BLaER1 treated with 17β-estradiol and CSF1 and Interleukin-3, amounts not matched to agents 10 nM and 100 nM (cell line): ENCODE measurements around the gene ARHGAP26.
A peak's percentile ranks its signal among the peaks of the same experiment; 100 is the strongest.

Source experiments
- H3K27ac ChIP-seq, 11 experiments: shearing (Covaris generic); formaldehyde crosslinking; 2 replicates each; pipeline ENCODE4 v1.8.1; 2022
- H3K27me3 ChIP-seq, 11 experiments: shearing (Covaris generic); formaldehyde crosslinking; 2 replicates each; pipeline ENCODE4 v1.8.1; 2022
- H3K36me3 ChIP-seq, 11 experiments: shearing (Covaris generic); formaldehyde crosslinking; 2 replicates each; pipeline ENCODE4 v1.8.1; 2022
- H3K4me1 ChIP-seq, 10 experiments: shearing (Covaris generic); formaldehyde crosslinking; 2 replicates each; pipeline ENCODE4 v1.8.1; 2022
- H3K4me2 ChIP-seq, 11 experiments: shearing (Covaris generic); formaldehyde crosslinking; 2 replicates each; pipeline ENCODE4 v1.8.1; 2022
- H3K4me3 ChIP-seq, 10 experiments: shearing (Covaris generic); formaldehyde crosslinking; 2 replicates each; pipeline ENCODE4 v1.8.1; 2022
- H3K9ac ChIP-seq, 11 experiments: shearing (Covaris generic); formaldehyde crosslinking; 2 replicates each; pipeline ENCODE4 v1.8.1; 2022
- H3K9me3 ChIP-seq, 11 experiments: shearing (Covaris generic); formaldehyde crosslinking; replicated peaks in 1 of 11; 2 replicates each; pipeline ENCODE4 v1.8.1; 2022
- H4K20me1 ChIP-seq, 11 experiments: shearing (Covaris generic); formaldehyde crosslinking; 2 replicates each; pipeline ENCODE4 v1.8.1; 2022
- Cebpa-rat ChIP-seq, 11 experiments: shearing (Covaris generic); IDR thresholded peaks; 2 replicates each; pipeline ENCODE4 v1.8.1; 2022

ARHGAP26 gene

DNA sequence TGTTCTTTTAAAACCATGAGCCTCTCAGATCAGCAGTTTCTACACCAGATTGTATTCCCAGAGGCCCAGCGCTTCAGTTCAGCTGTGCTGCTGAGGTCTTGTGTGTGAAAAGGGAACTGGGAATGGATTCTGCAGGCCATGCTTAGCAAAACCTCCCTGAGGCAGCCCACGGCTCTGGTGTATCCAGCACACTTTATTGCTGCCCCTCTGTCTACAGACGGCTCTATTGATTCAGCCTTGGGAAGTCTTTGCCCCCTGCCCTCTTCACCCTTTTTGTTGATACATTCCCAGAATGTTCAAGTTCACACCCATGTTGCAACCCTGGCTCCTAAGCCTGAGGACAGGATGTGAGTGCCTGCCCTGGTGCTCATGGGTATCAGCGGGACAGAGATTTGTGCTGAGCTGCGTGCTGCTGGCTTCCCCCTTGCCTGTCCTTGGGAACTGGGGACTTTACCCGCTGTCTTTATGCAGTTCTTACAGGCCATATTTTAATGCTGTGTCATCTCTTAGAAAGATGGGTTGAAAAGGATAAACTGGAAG, 37.3 kb downstream of the ARHGAP26 start:
- Histone ChIP-seq H3K27ac (peak overlapping the region in 10 of 11 experiments; percentile 47 to 77 (median 70); a peak in 20 of 22 replicates), H3K4me1 (peaks cover 46 to 100% (median 71%) of the 10 kb centered on the region in 10 experiments), H3K4me2 (peak overlapping the region; percentile 59 to 97 (median 80)), H3K36me3 (peaks cover 0 to 29% (median 0%) of the 10 kb centered on the region in 11 experiments; a peak in 7 of 22 replicates), H3K9ac (peak overlapping the region in 10 of 11 experiments; percentile 12 to 65 (median 52); a peak in 15 of 22 replicates), H3K4me3 (no peak overlapping the region), H4K20me1 (peaks cover 0 to 16% (median 0%) of the 10 kb centered on the region in 11 experiments; a peak in 5 of 22 replicates), H3K9me3 (peaks cover 0 to 10% (median 0%) of the 10 kb centered on the region in 11 experiments; a peak in 4 of 22 replicates), H3K27me3 (no peaks in the 10 kb centered on the region)
- TF ChIP-seq Cebpa-rat (IDR thresholded peaks at IDR 0.05): no peak

DNA sequence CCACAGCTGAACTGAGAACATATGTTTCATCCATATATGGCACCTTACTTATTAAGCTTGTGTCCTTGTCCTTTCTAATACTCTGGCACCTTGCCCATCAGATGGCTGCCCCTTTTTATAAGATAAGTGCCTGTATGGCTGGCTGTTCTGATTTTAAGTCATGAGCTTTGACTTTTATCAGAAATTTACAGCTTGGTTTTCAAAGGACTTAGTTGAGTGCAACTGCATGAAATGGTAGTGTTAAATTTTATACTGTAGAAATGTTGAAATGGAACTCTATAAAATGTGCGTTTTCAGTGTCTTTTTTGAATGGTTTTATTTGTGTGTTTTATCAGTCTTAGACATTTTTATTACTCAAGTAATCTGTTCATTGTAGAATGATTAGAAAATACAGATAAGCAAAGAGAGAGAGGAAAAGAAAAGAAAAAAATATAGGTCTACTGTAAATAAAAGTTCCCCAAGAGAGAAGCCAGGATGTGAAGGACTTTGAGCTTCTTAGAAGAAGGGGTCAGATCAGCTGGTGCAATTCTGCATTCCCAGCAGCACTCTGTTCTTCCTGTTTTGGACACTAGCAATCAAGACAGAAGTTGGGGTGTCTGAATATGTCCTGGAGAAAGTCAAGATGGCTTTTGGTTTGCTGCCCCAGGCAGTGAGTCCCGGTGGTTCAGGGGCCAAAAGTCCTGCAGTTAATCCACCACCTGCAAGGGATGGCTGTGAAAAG, 38.9 kb downstream of the ARHGAP26 start:
- Histone ChIP-seq H3K4me3 (no peak overlapping the region), H4K20me1 (peaks cover 0 to 16% (median 0%) of the 10 kb centered on the region in 11 experiments; a peak in 5 of 22 replicates), H3K4me1 (peaks cover 46 to 100% (median 80%) of the 10 kb centered on the region in 10 experiments), H3K27me3 (no peaks in the 10 kb centered on the region), H3K9ac (no peak overlapping the region), H3K9me3 (peaks cover 0 to 13% (median 0%) of the 10 kb centered on the region in 11 experiments; a peak in 4 of 22 replicates), H3K36me3 (peaks cover 0 to 33% (median 0%) of the 10 kb centered on the region in 11 experiments; a peak in 6 of 22 replicates), H3K4me2 (peak overlapping the region; percentile 2 to 97 (median 79); a peak in 20 of 22 replicates), H3K27ac (peak overlapping the region in 8 of 11 experiments; percentile 13 to 72 (median 60); a peak in 8 of 22 replicates)
- no peak for TF ChIP-seq Cebpa-rat (IDR thresholded peaks at IDR 0.05)

DNA sequence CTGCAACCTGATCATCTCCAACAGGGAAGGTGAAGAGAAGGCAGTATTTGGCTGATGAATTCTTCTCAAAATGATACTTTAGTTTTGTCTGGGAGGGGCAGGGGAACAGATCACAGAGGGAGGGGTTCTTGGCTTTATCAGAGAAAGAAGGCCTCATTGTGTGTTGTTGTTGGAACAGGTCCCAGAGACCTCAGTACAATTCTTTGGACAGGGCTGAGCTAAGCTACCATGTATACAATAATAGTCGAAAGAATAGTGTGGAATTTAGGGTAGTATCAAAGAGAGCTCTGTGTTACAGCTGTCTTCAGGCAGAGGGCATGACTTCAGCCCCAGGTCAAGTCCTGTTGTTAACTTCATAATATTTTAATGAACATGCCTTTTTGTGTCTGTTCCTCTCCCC, 39.9 kb downstream of the ARHGAP26 start:
- Histone ChIP-seq H4K20me1 (peaks cover 0 to 16% (median 0%) of the 10 kb centered on the region in 11 experiments; a peak in 5 of 22 replicates), H3K36me3 (peaks cover 0 to 38% (median 6%) of the 10 kb centered on the region in 11 experiments; a peak in 8 of 22 replicates), H3K4me1 (peaks cover 46 to 100% (median 84%) of the 10 kb centered on the region in 10 experiments), H3K27ac (peak overlapping the region in 4 of 11 experiments; percentile 24 to 70 (median 26); a peak in 5 of 22 replicates), H3K9ac (no peak overlapping the region), H3K4me3 (no peak overlapping the region), H3K9me3 (peaks cover 0 to 7% (median 0%) of the 10 kb centered on the region in 11 experiments; a peak in 4 of 22 replicates), H3K4me2 (peak overlapping the region in 6 of 11 experiments; percentile 56 to 97 (median 84); a peak in 11 of 22 replicates), H3K27me3 (no peaks in the 10 kb centered on the region)
- no peak for TF ChIP-seq Cebpa-rat (IDR thresholded peaks at IDR 0.05)

DNA sequence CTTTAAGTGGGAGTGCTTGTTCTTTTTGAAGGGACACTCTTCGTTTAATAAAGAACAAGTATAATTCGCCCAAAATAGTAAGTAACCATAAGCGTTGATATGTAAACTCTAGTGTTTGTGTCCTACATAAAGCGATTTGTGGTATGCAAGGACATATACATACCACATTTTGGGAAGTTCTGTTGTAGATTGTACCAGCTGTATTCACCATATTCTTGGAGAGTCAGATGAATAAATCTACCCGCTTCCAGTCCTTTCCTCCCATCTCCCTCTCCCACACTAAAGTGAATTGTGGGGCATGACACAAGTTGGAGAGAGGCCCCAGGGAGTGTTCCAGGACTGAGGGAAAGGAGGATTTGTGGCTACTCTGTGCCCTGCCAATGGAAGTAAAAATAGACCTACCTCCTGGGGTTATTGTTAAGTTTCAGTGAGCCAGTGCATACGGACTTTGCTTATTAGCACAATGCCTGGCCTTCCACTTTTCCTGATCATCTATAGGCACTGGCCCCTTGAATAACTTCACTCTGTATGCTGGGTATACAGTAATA, 40.6 kb downstream of the ARHGAP26 start:
- Histone ChIP-seq H3K9ac (peak overlapping the region in 2 of 11 experiments; percentile 10 to 23; a peak in 2 of 22 replicates), H3K27ac (peak overlapping the region in 8 of 11 experiments; percentile 7 to 70 (median 48); a peak in 10 of 22 replicates), H3K4me3 (no peak overlapping the region), H3K4me1 (peaks cover 46 to 100% (median 84%) of the 10 kb centered on the region in 10 experiments), H3K36me3 (peaks cover 0 to 38% (median 6%) of the 10 kb centered on the region in 11 experiments; a peak in 9 of 22 replicates), H3K9me3 (peaks cover 0 to 7% (median 0%) of the 10 kb centered on the region in 11 experiments; a peak in 3 of 22 replicates), H4K20me1 (peaks cover 0 to 18% (median 0%) of the 10 kb centered on the region in 11 experiments; a peak in 7 of 22 replicates), H3K27me3 (no peaks in the 10 kb centered on the region), H3K4me2 (peak overlapping the region in 8 of 11 experiments; percentile 54 to 97 (median 82); a peak in 15 of 22 replicates)
- no peak for TF ChIP-seq Cebpa-rat (IDR thresholded peaks at IDR 0.05)

DNA sequence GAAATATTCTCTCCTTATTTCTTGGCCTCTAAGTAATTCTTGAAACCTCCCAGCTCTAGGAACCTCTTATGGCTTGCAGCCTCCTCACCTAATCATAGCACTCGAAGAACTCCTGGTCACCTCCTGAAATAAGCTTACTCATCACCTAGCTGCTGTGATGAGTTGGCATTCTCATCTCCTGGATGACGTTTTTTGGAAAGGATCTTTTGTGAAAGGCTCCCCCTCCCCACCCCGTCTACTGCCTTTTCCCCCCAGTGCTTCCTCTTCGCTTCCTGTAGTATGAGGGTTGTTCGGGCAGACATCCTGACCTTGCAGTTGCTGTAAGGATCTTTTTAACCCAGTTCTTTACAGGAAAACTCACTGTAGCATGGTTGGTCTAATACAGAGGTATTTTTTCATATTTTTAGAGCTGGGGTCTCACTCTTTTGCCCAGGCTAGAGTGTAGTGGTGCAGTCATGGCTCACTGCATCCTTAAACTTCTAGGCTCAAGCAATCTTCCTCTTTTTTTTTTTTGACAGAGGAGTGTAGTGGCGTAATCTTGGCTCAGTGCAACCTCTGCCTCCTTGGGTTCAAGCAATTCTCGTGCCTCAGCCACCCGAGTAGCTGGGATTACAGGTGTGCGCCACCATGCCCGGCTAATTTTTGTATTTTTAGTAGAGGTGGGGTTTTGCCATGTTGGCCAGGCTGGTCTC, 41.8 kb downstream of the ARHGAP26 start:
- H4K20me1 ChIP-seq: peaks cover 0 to 30% (median 6%) of the 10 kb centered on the region in 11 experiments; a peak in 10 of 22 replicates
- H3K27ac ChIP-seq: peak overlapping the region in 9 of 11 experiments; percentile 7 to 70 (median 45); a peak in 13 of 22 replicates
- H3K9ac ChIP-seq: peak overlapping the region in 3 of 11 experiments; percentile 9 to 19 (median 11); a peak in 4 of 22 replicates
- 0 out of 22 replicates have a peak, but pooled peaks of 2 of the 11 experiments have one; percentile 11 to 14 for TF ChIP-seq Cebpa-rat (IDR thresholded peaks at IDR 0.05)
- H3K4me3 ChIP-seq: 0 out of 20 replicates have a peak overlapping the region, but pooled peaks of 1 of the 10 experiments have one; percentile 3
- peaks cover 0 to 39% (median 6%) of the 10 kb centered on the region in 11 experiments; a peak in 9 of 22 replicates for H3K36me3 ChIP-seq
- peak overlapping the region; percentile 11 to 97 (median 61); a peak in 20 of 22 replicates for H3K4me2 ChIP-seq
- peaks cover 40 to 100% (median 86%) of the 10 kb centered on the region in 10 experiments for H3K4me1 ChIP-seq
- no peaks in the 10 kb centered on the region for H3K27me3 ChIP-seq
- peaks cover 0 to 7% (median 0%) of the 10 kb centered on the region in 11 experiments; a peak in 3 of 22 replicates for H3K9me3 ChIP-seq

DNA sequence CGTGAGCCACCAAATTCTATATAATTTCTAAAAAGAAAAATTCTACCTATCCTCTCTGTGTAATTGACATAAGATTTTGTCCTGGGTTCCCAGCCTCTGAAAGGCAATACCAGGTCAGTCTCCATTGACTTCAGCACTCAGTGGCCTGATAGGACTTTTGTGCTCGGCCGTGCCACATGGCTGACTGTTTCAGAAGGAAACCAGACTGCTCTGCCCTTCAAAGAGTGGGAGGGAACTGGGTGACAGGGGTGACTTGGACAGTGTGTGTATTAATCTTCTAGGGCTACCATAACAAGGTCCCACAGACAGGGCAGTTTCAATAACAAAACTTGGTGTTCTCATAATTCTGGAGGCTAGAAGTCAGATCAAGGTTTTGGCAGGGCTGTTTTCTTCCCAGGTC, 43.0 kb downstream of the ARHGAP26 start:
- Histone ChIP-seq H3K9me3 (peaks cover 0 to 7% (median 0%) of the 10 kb centered on the region in 11 experiments; a peak in 3 of 22 replicates), H3K4me1 (peaks cover 28 to 100% (median 81%) of the 10 kb centered on the region in 10 experiments), H4K20me1 (peaks cover 0 to 40% (median 14%) of the 10 kb centered on the region in 11 experiments; a peak in 11 of 22 replicates), H3K36me3 (peaks cover 0 to 43% (median 6%) of the 10 kb centered on the region in 11 experiments; a peak in 9 of 22 replicates), H3K27ac (peak overlapping the region in 9 of 11 experiments; percentile 0 to 60 (median 32); a peak in 11 of 22 replicates), H3K9ac (peak overlapping the region in 1 of 11 experiments; percentile 35; a peak in 1 of 22 replicates), H3K4me2 (peak overlapping the region in 4 of 11 experiments; percentile 83 to 97 (median 86); a peak in 8 of 22 replicates), H3K4me3 (no peak overlapping the region), H3K27me3 (no peaks in the 10 kb centered on the region)
- no peak for TF ChIP-seq Cebpa-rat (IDR thresholded peaks at IDR 0.05)

DNA sequence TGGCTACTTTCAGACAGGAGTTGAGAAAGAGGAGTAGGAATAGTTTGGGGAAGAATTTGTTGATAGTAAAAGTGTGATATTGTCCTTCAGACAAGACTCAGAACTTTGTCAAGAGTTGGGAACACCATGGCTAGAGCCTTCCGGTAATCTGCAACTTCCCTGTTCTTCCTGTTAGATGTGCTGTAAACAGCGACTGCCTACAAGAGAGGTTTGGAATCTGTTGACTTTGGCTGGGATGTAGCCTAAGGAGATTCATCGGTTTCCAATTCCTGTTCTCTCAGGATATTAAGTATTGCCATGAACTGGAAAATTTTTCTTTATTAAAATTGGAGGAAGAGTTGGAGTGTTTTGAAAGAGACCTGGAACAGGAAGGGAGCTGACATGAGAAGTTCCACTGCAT, 43.9 kb downstream of the ARHGAP26 start:
- Histone ChIP-seq H3K4me3 (no peak overlapping the region), H3K36me3 (peaks cover 0 to 44% (median 6%) of the 10 kb centered on the region in 11 experiments; a peak in 9 of 22 replicates), H4K20me1 (peaks cover 0 to 49% (median 21%) of the 10 kb centered on the region in 11 experiments; a peak in 11 of 22 replicates), H3K4me2 (peak overlapping the region in 5 of 11 experiments; percentile 30 to 97 (median 83); a peak in 8 of 22 replicates), H3K9me3 (peaks cover 0 to 7% (median 0%) of the 10 kb centered on the region in 11 experiments; a peak in 3 of 22 replicates), H3K27me3 (no peaks in the 10 kb centered on the region), H3K4me1 (peaks cover 23 to 100% (median 74%) of the 10 kb centered on the region in 10 experiments), H3K27ac (peak overlapping the region in 7 of 11 experiments; percentile 0 to 60 (median 41); a peak in 7 of 22 replicates), H3K9ac (no peak overlapping the region)
- TF ChIP-seq Cebpa-rat (IDR thresholded peaks at IDR 0.05): no peak
